ENCODE results near the gene COL4A6.

Gene COL4A6

DNA sequence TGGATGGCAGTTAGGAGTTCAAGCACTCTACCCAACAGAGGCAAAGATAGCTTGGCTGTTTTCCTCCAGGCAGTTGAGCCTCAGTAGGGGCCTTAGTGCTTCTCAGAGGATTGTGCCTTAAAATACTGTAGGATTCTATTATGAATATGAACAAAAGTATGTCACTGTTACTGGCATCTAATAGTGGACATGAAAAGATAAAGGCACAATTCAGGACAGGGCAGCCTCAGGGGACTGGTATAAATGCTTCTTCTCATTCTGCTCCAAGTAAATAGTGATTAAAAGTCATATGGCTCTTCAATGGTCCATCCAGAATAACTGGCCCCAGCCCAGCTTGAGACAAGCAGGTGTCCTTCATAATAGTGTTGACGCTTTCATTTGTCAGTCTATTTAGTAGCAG, 17.7 kb downstream of the COL4A6 start:
- TF ChIP-seq CTCF (IDR thresholded peaks at IDR 0.05; ENCODE audit: low read length) = no peak
- TF ChIP-seq EZH2phosphoT487 (IDR thresholded peaks at IDR 0.05; ENCODE audit: low read length) = no peak
- no peak for TF ChIP-seq EZH2 (optimal IDR thresholded peaks at IDR 0.05; ENCODE audit: low read depth, low read length)

GRCh38 chrX:108419401-108419800, 18.8 kb downstream of the COL4A6 start:
- TF ChIP-seq EZH2 (optimal IDR thresholded peaks at IDR 0.05; ENCODE audit: low read depth, low read length) = no peak
- no peak for TF ChIP-seq EZH2phosphoT487 (IDR thresholded peaks at IDR 0.05; ENCODE audit: low read length)
- no peak for TF ChIP-seq CTCF (IDR thresholded peaks at IDR 0.05; ENCODE audit: low read length)
- peaks cover 6% of the 10 kb centered on the region; the same call in 1 of the 2 replicates for H3K4me1 ChIP-seq (ENCODE audit: low read length)
- no peaks in the 10 kb centered on the region; the same call in 1 of the 2 replicates for H3K9me2 ChIP-seq (replicated peaks; ENCODE audit: insufficient read depth, low read length)
- H3K27me3 ChIP-seq (replicated peaks; ENCODE audit: insufficient read depth, low read length) = no peaks in the 10 kb centered on the region
- H3K36me3 ChIP-seq (replicated peaks; ENCODE audit: insufficient read depth, low read length) = no peaks in the 10 kb centered on the region
- no peak overlapping the region for H3K4me3 ChIP-seq (ENCODE audit: low read length)
- H4K20me1 ChIP-seq (ENCODE audit: insufficient read depth, low read length) = no peaks in the 10 kb centered on the region
- H3K9me3 ChIP-seq (replicated peaks; ENCODE audit: insufficient read depth, low read length) = no peaks in the 10 kb centered on the region
- no peaks in the 10 kb centered on the region for H3F3A ChIP-seq (ENCODE audit: insufficient read depth, low read length)
- no peak overlapping the region for H3K27ac ChIP-seq (ENCODE audit: low read length)
- H3K79me2 ChIP-seq (ENCODE audit: low read length) = no peaks in the 10 kb centered on the region
- H3K9ac ChIP-seq (ENCODE audit: low read length) = no peak overlapping the region
- DNase-seq = no peak
- H2AFZ ChIP-seq (ENCODE audit: low read length) = no peak overlapping the region
- H3K4me2 ChIP-seq (ENCODE audit: low read depth, low read length) = no peak overlapping the region

More for the DNA sequence above, 17.7 kb downstream of the COL4A6 start:
- Histone ChIP-seq H3K27ac (ENCODE audit: low read length) (no peak overlapping the region), H3K9me2 (replicated peaks; ENCODE audit: insufficient read depth, low read length) (no peaks in the 10 kb centered on the region; the same call in 1 of the 2 replicates), H3K27me3 (replicated peaks; ENCODE audit: insufficient read depth, low read length) (no peaks in the 10 kb centered on the region), H3K36me3 (replicated peaks; ENCODE audit: insufficient read depth, low read length) (no peaks in the 10 kb centered on the region), H3K4me1 (ENCODE audit: low read length) (peaks cover 6% of the 10 kb centered on the region; the same call in 1 of the 2 replicates), H3K4me2 (ENCODE audit: low read depth, low read length) (no peak overlapping the region), H3K9me3 (replicated peaks; ENCODE audit: insufficient read depth, low read length) (no peaks in the 10 kb centered on the region), H3K79me2 (ENCODE audit: low read length) (no peaks in the 10 kb centered on the region), H2AFZ (ENCODE audit: low read length) (no peak overlapping the region), H3K9ac (ENCODE audit: low read length) (no peak overlapping the region), H3K4me3 (ENCODE audit: low read length) (no peak overlapping the region), H4K20me1 (ENCODE audit: insufficient read depth, low read length) (no peaks in the 10 kb centered on the region), H3F3A (ENCODE audit: insufficient read depth, low read length) (no peaks in the 10 kb centered on the region)
- DNase-seq = no peak

GRCh38 chrX:108417257-108417656, 21.0 kb downstream of the COL4A6 start:
- H4K20me1 ChIP-seq (ENCODE audit: insufficient read depth, low read length) = no peaks in the 10 kb centered on the region
- no peaks in the 10 kb centered on the region for H3K79me2 ChIP-seq (ENCODE audit: low read length)
- H2AFZ ChIP-seq (ENCODE audit: low read length) = no peak overlapping the region
- H3K36me3 ChIP-seq (replicated peaks; ENCODE audit: insufficient read depth, low read length) = no peaks in the 10 kb centered on the region
- H3K9me3 ChIP-seq (replicated peaks; ENCODE audit: insufficient read depth, low read length) = no peaks in the 10 kb centered on the region
- H3K4me3 ChIP-seq (ENCODE audit: low read length) = no peak overlapping the region
- H3K4me2 ChIP-seq (ENCODE audit: low read depth, low read length) = no peak overlapping the region
- no peak for TF ChIP-seq EZH2 (optimal IDR thresholded peaks at IDR 0.05; ENCODE audit: low read depth, low read length)
- TF ChIP-seq CTCF (IDR thresholded peaks at IDR 0.05; ENCODE audit: low read length) = no peak
- TF ChIP-seq EZH2phosphoT487 (IDR thresholded peaks at IDR 0.05; ENCODE audit: low read length) = no peak
- H3K9me2 ChIP-seq (replicated peaks; ENCODE audit: insufficient read depth, low read length) = no peaks in the 10 kb centered on the region
- peak; percentile 15 for DNase-seq
- H3K27ac ChIP-seq (ENCODE audit: low read length) = no peak overlapping the region
- H3F3A ChIP-seq (ENCODE audit: insufficient read depth, low read length) = no peaks in the 10 kb centered on the region
- no peak overlapping the region for H3K9ac ChIP-seq (ENCODE audit: low read length)
- peaks cover 6% of the 10 kb centered on the region; the same call in 1 of the 2 replicates for H3K4me1 ChIP-seq (ENCODE audit: low read length)
- no peaks in the 10 kb centered on the region for H3K27me3 ChIP-seq (replicated peaks; ENCODE audit: insufficient read depth, low read length)
